ENCODE measurements around the gene COPA.
A peak's percentile ranks its signal among the peaks of the same experiment; 100 is the strongest.
"Not testable (repeated sequence)": the region's sequence is repeated elsewhere in the genome, so short reads cannot be mapped to it uniquely, and the experiment has no call there.

Gene COPA

GRCh38 chr1:160325252-160325651 lies 17.8 kb downstream of the COPA start:
- DNase-seq (no peak), ATAC-seq (no peak)

- ATAC-seq = no peak
- DNase-seq = no peak
Observed at GRCh38 chr1:160322831-160323230, 20.2 kb downstream of the COPA start.

- no peak for DNase-seq
- ATAC-seq = no peak
Observed at GRCh38 chr1:160315359-160315758, 27.7 kb downstream of the COPA start.

GRCh38 chr1:160309571-160309970 lies 33.5 kb downstream of the COPA start:
- DNase-seq (no peak), ATAC-seq (no peak)

- ATAC-seq = no peak
- no peak for DNase-seq
Observed at GRCh38 chr1:160309185-160309557, 33.9 kb downstream of the COPA start.

GRCh38 chr1:160308451-160309184 lies 34.4 kb downstream of the COPA start:
- ATAC-seq = no peak

GRCh38 chr1:160307118-160307791 lies 35.8 kb downstream of the COPA start:
- DNase-seq (no peak), ATAC-seq (no peak)

More at GRCh38 chr1:160308451-160309184, 34.4 kb downstream of the COPA start:
- no peak for DNase-seq

DNA sequence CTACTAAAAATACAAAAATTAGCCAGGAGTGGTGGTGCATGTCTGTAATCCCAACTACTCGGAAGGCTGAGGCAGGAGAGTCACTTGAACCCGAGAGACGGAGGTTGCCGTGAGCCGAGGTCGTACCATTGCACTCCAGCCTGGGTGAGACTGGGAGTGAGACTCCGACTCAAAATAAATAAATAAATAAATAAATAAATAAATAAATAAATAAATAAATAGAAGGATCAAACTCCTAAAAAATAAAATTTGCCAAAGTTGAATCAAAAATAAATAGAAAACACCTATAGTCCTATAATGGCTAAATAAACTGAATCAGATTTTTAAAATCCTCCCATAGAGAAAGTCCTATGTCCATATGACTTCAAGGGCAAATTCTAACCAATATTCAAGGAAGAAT lies 42.9 kb downstream of the COPA start:
- DNase-seq (no peak), ATAC-seq (no peak)

DNA sequence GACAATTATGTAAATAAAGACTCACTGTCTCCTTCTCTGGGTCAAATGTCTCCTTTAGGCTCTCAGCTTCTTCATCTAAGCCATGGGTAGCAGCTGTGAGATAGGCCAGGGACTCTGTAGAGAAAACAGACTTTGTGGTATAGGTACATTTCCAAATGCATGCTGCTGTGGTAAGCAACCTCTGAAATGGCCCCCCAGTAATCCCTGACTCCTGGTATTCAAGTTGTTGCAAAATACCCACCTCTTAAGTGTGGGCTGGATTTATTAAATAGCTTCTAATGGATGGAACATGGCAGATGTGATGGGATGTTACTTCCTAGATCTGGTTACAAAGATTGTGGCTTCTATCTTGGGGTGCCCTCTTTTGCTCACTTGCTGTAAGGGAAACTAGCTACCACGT lies 47.0 kb downstream of the COPA start:
- no peak for DNase-seq
- no peak for ATAC-seq

- no peak for ATAC-seq
- DNase-seq = no peak
Observed at GRCh38 chr1:160293020-160293968, 49.8 kb downstream of the COPA start.

DNA sequence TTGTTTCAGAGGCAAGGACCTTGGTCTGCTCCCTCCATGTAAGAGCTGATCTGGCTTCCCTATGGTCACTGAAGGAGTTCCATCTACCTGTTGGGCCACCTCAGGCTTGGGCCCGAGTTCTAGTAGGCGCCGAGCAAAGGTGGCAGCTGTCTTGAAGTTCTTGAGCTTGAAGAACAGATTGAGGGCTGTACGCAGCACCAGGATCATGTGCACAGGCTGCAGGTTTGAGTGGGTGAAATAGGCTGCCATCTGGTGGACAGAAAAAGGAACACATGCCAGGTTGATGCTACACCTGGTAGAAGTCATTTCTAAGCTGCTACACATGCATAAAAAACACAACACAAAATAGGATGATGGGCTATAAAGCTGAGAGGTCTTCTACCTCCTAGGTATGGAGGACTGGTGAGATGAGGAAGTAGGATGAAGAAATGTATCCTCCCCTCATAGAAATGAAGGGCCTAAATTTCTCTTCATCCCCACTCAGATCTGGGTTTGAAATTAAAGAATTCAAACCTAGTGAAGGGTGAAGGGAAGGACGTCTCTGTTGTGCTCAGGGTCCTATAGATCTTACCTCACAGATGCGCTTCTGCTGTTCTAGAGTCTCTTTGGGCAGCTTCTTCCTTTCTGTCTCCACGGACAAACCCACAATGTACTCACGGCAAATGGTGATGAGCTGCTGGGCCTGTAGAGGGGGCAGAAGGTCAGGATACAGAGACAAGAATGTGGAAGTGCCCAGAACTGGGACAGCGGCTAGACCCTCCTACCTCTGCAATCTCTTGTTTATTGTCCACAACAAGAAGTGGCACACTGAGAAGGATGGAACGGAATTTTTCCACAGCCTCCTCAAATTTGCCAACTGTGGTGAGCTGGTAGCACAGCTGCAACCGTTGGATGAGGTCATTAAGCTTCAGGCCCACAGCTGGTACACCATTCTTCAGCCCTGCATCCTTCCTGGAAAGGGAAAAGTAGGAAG lies 51.5 kb downstream of the COPA start:
- DNase-seq = peak; percentile 54
- ATAC-seq = peak; percentile 87

DNA sequence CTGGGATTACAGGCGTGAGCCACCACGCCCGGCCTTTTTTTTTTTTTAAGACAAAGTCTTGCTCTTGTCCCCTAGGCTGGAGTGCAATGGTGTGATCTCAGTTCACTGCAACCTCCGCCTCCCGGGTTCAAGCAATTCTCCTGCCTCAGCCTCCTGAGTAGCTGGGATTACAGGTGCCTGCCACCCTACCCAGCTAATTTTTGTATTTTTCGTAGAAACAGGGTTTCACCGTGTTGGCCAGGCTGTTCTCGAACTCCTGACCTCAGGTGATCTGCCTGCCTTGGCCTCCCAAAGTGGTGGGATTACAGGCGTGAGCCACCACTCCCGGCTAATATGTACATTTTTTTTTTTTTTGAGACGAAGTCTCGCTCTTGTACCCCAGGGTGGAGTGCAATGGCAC lies 55.3 kb downstream of the COPA start:
- not testable (repeated sequence) for DNase-seq, ATAC-seq

- no peak for DNase-seq
- ATAC-seq = no peak
Observed at GRCh38 chr1:160285506-160285905, 57.5 kb downstream of the COPA start.

DNA sequence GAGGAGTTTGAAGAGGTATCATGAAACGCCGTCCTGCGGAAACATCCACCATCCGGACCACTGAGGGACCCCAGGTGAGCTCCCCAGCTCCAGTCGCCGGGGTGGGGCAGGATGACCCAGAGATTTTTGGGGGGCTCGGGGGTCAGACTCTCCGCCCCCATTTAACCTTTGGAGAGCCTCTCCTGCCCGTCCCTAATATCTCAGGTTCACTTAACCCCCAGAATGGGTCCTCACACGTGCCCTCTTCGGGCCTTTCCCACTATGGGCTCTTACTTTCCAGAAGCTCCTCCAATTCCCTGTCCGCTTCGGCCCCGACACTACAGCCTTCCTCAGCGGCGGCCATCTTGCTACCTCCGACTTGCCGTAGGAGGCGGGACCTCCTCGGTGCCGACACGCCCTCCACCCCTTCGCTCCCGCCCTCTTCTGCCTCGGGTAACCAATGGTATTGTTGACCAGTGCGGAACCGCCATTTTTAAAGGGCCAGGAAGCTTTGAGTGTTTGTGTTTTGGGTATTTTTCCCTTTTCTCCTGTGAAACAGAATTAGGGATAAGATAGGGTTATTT lies 58.2 kb downstream of the COPA start, which contains the start of gene PEX19:
TSS of gene PEX19 (minus strand) at position 352 of the 563 bp plus-strand sequence. CDS start at position 343, 9 bp downstream.
- DNase-seq (peak; percentile 93), ATAC-seq (peak; percentile 100)

DNA sequence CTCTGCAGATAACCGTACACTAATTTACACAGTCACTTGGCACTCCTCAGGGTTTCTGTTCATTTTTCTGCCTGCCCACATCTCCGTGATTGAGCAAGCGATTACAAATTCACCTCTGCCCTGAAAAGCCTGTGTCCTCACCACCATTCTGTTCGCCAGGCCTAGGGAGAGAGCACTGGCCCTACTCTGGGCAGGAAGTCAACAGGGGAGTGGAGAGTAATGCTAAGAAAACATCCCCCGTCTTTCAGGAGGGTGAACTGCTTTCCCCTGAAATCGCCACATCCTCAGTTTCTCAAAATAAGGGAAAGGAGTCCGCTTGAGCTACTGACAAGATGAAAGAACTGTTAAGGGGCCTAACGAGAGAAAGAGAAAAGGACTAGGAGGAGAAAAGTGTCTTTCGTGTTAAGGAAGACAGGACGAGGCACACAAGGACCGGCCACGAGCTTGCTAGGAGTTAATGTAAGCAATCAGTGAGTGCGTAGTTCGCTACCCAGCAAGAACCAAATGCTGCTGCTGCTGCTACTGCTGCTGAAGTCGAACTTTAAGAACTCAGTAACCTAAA lies 58.7 kb downstream of the COPA start:
- ATAC-seq (no peak), DNase-seq (peak; percentile 14)

DNA sequence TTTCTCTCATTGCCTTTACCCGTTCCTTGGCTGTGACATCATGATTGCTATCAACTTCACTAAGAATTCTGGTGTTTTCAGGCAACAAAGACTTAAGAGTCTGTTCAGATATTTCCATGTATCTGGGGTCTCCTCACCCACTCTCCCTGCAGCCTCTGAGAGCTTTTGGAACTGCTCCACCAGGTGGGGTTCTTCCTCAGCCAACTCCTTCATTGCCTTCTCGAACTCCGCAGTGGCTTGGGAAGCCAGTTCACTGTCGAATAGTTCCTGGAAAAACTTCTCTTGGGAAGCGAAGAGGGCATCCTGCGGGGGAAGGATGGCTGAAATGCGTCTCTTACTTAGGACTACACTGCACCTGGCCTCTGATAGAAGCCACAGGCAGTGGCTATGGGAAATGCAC lies 60.2 kb downstream of the COPA start:
- ATAC-seq (no peak), DNase-seq (no peak)

DNA sequence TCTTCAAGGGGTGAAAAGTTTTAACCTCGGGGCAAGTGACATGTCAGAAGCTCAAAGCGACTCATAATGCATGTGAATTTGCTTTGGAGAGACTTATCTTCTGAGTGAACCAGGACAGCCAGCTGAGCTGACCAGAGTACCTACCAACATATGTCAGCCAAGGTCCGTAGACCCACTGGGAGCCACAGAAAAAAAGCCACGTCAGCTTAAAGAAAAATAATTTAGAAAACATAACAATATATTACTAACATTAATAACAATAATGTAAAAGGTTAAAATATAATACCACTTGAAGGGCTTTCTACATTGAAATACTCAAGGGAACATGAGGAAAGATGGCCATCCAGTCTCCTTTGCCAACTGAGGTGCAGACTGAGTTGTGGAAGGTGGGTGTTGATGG lies 65.1 kb downstream of the COPA start:
- DNase-seq (no peak), ATAC-seq (no peak)

DNA sequence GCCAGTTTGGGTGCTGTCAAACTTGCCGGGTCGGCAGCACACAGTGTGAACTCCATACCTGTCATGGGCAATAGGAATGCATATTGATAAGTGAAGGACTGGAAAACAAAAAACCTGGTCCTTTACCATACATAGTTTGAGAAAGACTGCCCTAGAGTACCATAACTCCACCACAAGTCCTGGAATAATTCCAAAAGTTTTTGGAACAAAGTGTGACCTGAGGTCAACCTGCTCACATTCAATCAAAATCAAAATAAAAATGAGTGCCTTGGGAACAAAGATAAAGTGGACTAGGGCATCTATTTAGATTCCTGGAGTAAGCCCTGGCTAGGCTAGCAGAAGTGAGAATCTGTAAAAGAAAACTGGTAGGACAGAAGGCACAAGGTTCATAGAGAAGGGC lies 65.7 kb downstream of the COPA start:
- no peak for DNase-seq
- no peak for ATAC-seq

DNA sequence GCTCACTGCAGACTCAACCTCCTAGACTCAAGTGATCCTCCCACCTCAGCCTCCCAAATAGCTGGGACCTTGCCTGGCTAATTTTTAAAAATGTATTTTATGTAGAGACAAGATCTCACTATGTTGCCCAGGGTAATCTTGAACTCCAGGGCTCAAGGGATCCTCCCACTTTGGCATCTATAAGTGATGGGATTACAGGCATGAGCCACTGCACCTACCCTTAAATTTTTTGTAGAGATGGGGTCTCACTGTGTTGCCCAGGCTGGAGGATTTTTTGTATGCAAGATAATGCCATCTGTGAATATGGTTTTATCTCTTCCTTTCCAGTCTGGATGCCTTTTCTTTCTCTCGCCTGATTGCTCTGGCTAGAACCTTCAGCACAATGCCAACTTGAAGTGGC lies 72.0 kb downstream of the COPA start:
- ATAC-seq = no peak
- DNase-seq = no peak

- ATAC-seq = no peak
- no peak for DNase-seq
Observed at GRCh38 chr1:160267284-160267991, 75.6 kb downstream of the COPA start.

Data from stimulated activated naive CD8-positive, alpha-beta T cell treated with anti-CD3 and anti-CD28 coated beads, Interleukin-15, Interleukin-2, amounts not matched to agents 100 U/mL and 50 U/mL, for 24 hours (primary cell).